Neural progenitor cell (in vitro differentiated cells): ENCODE data around the gene DLG3.

Source experiments
- EZH2 ChIP-seq: fragments of 200-600 bp; sonication (generic); IDR thresholded peaks from 2 replicates; pipeline ENCODE4 v1.6.1; 2017; ENCODE audit warnings: antibody characterized with exemption, mild to moderate bottlenecking, moderate library complexity
- TF ChIP-seq, protein P1 (sequence below): fragments of 200-600 bp; sonication (generic); IDR thresholded peaks from 2 replicates; pipeline ENCODE4 v1.5.1; 2017; ENCODE audit warnings: antibody characterized with exemption, mild to moderate bottlenecking

DNA sequence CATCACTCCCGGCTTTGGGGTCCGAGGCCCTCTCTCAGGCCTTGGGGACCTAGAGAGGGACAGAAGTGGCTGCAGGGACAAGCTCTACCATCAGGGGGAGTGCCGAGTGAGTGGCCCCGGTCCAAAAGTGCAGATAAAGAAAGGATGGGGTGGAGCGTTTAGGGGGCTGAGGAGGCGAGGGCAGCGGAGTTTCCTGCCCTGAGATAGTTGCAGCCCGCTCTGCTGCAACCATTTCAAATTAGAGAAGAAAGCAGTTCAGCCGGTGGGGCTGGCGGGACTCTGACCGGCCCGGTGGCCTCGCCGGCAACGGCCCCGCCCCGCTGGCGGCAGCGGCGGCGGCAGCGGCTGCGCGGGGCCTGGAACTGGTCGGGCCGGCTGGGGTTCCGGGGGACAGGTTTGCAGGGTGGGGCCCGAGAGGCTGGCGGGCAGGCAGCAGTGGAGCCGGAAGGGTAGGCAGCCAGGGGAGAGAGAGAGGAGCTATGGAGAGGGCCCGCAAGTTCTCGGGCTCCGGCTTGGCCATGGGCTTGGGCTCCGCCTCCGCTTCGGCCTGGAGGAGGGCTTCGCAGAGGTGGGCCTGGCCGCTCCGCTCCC is 7.6 kb downstream of the DLG3 start:
- TF ChIP-seq EZH2: no peak
- TF ChIP-seq, protein P1, sequence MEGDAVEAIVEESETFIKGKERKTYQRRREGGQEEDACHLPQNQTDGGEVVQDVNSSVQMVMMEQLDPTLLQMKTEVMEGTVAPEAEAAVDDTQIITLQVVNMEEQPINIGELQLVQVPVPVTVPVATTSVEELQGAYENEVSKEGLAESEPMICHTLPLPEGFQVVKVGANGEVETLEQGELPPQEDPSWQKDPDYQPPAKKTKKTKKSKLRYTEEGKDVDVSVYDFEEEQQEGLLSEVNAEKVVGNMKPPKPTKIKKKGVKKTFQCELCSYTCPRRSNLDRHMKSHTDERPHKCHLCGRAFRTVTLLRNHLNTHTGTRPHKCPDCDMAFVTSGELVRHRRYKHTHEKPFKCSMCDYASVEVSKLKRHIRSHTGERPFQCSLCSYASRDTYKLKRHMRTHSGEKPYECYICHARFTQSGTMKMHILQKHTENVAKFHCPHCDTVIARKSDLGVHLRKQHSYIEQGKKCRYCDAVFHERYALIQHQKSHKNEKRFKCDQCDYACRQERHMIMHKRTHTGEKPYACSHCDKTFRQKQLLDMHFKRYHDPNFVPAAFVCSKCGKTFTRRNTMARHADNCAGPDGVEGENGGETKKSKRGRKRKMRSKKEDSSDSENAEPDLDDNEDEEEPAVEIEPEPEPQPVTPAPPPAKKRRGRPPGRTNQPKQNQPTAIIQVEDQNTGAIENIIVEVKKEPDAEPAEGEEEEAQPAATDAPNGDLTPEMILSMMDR: peak; percentile 60
